B cell (primary cell): Measurements from ENCODE around the gene TTC1.

Experiments
- CTCF ChIP-seq: fragments of 200-600 bp; IDR thresholded peaks from one replicate; pipeline ENCODE4 v1.8.0; 2022; ENCODE audit warnings: antibody characterized with exemption, mild to moderate bottlenecking
- EZH2 ChIP-seq: IDR thresholded peaks from 2 replicates; pipeline ENCODE4 v1.6.1; 2012; ENCODE audit warnings: borderline replicate concordance, low read depth, mild to moderate bottlenecking, moderate library complexity, low read length; ENCODE audit not compliant: insufficient read depth, poor library complexity, severe bottlenecking

GRCh38 chr5:160029004-160029403, 20.1 kb downstream of the TTC1 start:
- TF ChIP-seq CTCF (no peak), EZH2 (no peak)
